Brain microvascular endothelial cell (primary cell): ENCODE results near the gene GIMD1.

Experiments used
- DNase-seq: peaks from one replicate; pipeline ENCODE4 v3.0.0-alpha.2; 2020
- H3K27ac ChIP-seq: fragments of 250-450 bp; sonication (Bioruptor Pico); 2 replicates; pipeline ENCODE4 v1.5.1; 2020; ENCODE audit warnings: mild to moderate bottlenecking, moderate library complexity
- H3K27me3 ChIP-seq: fragments of 250-450 bp; sonication (Bioruptor Pico); replicated peaks from 2 replicates; pipeline ENCODE4 v1.5.1; 2020; ENCODE audit warnings: mild to moderate bottlenecking
- H3K36me3 ChIP-seq: fragments of 250-450 bp; sonication (Bioruptor Pico); replicated peaks from 2 replicates; pipeline ENCODE4 v1.5.1; 2020; ENCODE audit warnings: mild to moderate bottlenecking
- H3K4me3 ChIP-seq: 2 replicates; pipeline ENCODE4 v1.5.1; 2011; ENCODE audit warnings: low read depth, mild to moderate bottlenecking, control low read depth, low read length, moderate library complexity
- CTCF ChIP-seq: IDR thresholded peaks from 2 replicates; pipeline ENCODE4 v1.5.1; 2011; ENCODE audit warnings: low read depth, mild to moderate bottlenecking, moderate library complexity, low read length, control low read depth, inconsistent platforms; ENCODE audit errors: missing control alignments
- in situ Hi-C: cut with HindIII; loops from 2 replicates; pipeline ENCODE4 v1.10.0; 2017; ENCODE audit warnings: low sequenced_read_pairs, low pct_ligation_motif_present

The GIMD1 gene

DNA sequence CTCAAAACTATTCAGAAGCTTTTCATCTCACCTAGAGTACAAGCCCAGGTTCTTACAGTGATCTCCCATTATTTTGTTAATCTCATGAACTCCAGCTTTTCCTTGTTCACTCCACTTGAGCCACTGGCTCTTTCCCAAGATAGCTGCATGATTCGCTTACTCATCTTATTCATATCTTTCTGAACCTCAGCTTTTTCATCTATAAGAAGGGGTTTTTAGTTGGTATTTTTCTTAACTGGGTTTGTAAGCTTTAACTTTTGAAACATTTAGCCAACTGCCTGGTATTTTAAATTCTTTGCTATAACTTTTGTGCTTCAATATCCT is 24.0 kb downstream of the GIMD1 start:
- peak; percentile 50 for DNase-seq
- no peak for TF ChIP-seq CTCF
- H3K27ac ChIP-seq = no peak overlapping the region

DNA sequence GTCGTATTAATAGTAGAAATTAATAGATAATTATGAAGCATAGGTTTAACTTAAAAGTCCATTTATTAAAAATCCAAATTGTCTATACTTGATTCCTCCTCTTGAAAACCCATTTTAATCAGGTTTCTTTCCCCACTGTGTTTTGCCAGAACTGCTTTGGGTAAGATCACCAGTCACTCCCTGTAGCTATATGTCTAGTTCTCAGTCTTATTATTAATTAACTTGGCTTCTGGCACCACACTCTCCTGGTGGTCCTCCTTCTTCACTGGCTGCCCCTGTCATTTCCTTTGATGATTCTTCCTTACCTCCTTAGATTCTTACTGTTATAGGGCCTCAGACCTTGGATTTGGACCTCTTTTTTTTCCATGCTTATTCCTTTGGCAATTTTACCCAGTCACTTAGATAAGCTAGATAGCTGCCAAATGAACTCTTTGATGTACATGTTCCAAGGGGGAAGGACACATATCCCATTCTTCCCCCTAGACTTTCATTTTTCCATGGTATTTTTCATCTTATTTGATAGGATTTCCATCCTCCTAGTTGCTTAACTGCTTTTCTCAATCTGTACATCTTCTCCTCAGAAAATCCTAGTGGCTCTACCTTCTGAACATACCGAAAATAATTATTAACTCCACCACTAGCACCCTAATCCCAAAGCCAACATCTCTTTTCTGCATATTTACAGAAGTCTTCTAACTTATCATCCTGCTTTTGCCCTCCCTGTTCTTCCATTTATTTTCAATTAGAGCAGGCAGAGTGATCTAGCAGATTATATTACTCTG is 24.5 kb downstream of the GIMD1 start:
- H3K36me3 ChIP-seq = peaks cover 9% of the 10 kb centered on the region
- H3K27ac ChIP-seq = no peak overlapping the region
- in situ Hi-C loops = no loop called here

More for the DNA sequence above, 24.0 kb downstream of the GIMD1 start:
- Histone ChIP-seq H3K4me3 (no peak overlapping the region), H3K27me3 (no peaks in the 10 kb centered on the region), H3K36me3 (peaks cover 7% of the 10 kb centered on the region)
- in situ Hi-C loops = no loop called here

GRCh38 chr4:106340774-106341173 is 27.8 kb downstream of the GIMD1 start:
- TF ChIP-seq CTCF = no peak
- H3K27me3 ChIP-seq = no peaks in the 10 kb centered on the region
- no peak for DNase-seq
- H3K36me3 ChIP-seq = peaks cover 17% of the 10 kb centered on the region
- H3K27ac ChIP-seq = no peak overlapping the region
- in situ Hi-C loops = no loop called here
- H3K4me3 ChIP-seq = no peak overlapping the region

More for the DNA sequence above, 24.5 kb downstream of the GIMD1 start:
- TF ChIP-seq CTCF = no peak
- no peak for DNase-seq
- H3K4me3 ChIP-seq = no peak overlapping the region
- no peaks in the 10 kb centered on the region for H3K27me3 ChIP-seq

DNA sequence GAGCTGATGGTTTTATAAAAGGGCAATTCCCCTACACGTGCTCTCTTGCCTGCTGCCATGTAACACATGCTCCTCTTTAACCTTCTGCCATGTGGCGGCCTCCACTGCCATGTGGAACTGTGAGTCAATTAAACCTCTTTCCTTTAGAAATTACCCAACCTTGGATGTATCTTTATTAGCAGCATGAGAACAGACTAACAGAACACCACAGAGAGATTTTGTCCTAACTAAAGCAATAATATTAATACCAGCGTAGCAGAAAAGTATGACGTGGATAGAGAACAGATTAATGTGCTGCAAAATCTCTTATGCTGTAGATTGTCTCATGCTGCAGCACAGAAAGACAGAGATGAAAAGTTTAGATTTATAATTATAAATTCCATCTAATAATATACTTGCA is 29.1 kb downstream of the GIMD1 start:
- H3K4me3 ChIP-seq = no peak overlapping the region
- in situ Hi-C loops = no loop called here
- no peaks in the 10 kb centered on the region for H3K27me3 ChIP-seq
- H3K27ac ChIP-seq = no peak overlapping the region
- H3K36me3 ChIP-seq = peaks cover 17% of the 10 kb centered on the region
- no peak for DNase-seq
- no peak for TF ChIP-seq CTCF

DNA sequence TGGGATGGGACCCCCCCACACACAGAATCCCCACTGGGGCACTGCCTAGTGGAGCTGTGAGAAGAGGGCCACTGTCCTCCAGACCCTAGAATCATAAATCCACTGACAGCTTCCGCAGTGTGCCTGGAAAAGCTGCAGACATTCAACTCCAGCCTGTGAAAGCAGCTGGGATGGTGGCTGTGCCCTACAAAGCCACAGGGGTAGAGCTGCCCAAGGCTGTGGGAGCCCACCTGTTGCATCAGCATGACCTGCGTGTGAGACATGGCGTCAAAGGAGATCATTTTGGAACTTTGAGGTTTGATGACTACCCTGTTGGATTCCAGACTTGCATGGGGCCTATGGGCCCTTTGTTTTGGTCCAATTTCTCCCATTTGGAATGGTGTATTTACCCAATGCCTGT is 29.9 kb downstream of the GIMD1 start:
- in situ Hi-C loops = no loop called here
- Histone ChIP-seq H3K27me3 (no peaks in the 10 kb centered on the region), H3K4me3 (no peak overlapping the region), H3K27ac (no peak overlapping the region), H3K36me3 (peaks cover 19% of the 10 kb centered on the region)
- DNase-seq = no peak
- no peak for TF ChIP-seq CTCF

DNA sequence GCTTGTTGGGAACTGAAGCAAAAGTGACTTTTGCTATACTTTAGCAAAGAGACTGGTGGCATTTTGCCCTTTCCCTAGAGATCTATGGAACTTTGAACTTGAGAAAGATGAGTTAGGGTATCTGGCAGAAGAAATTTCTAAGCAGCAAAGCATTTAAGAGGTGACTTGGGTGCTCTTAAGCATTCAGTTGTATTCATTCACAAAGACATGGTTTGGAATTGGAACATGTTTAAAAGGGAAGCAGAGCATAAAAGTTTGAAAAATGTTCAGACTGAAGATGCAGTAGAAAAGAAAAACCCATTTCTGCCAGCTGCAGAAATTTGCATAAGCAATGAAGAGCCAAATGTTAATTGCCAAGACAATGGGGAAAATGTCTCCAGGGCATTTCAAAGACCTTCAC is 30.7 kb downstream of the GIMD1 start:
- no peaks in the 10 kb centered on the region for H3K27me3 ChIP-seq
- peaks cover 19% of the 10 kb centered on the region for H3K36me3 ChIP-seq
- TF ChIP-seq CTCF = no peak
- no peak overlapping the region for H3K4me3 ChIP-seq
- DNase-seq = no peak
- in situ Hi-C loops = no loop called here
- H3K27ac ChIP-seq = no peak overlapping the region
